ENCODE measurements around the gene PRELID3B. TPM values are rescaled to one million over a fixed set of nuclear protein-coding genes. Genes with fewer than 3 reads are reported as not detected.

PRELID3B gene
- total and polyA plus RNA-seq, 10 of the 15 experiments (the other 5 are each of a cell fraction or from before 2014, with no cell fraction given), result 72.5 to 151 (median 124) TPM

DNA sequence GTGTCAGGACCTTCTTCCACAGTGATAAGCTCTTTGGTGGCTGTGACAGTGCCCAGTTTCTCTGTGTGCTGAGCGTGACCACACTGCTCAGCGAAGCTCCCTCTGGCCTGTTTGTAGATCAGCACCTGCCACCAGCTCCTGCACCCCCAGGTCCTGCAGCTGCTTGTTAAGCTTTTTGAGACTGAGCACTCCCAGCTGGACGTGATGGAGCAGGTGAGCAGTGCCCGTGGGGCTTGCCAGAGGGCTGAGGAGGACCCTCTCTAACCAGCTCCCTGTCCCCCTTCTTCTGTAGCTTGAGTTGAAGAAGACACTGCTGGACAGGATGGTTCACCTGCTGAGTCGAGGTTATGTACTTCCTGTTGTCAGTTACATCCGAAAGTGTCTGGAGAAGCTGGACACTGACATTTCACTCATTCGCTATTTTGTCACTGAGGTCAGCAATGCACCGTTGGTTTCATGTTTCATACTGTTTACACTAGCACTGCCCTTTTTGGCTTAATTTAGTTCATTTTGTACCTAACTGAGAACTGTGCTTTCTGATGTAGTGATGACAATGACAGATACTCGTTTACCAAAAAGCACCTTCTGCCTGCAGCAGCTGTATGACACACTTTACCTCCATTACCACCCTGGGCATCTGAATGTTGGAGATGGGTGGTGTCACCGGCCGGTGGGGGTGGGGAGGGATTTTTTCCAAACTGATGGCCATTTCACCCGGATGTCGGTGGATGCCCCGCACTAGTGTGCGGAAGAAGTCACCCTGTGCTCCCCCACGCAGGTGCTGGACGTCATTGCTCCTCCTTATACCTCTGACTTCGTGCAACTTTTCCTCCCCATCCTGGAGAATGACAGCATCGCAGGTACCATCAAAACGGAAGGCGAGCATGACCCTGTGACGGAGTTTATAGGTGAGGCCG lies 49.0 kb downstream of the PRELID3B start (continued):
- TF ChIP-seq MYB (IDR thresholded peaks at IDR 0.05; ENCODE audit: borderline replicate concordance, low read depth, low read length), result no peak
- 0 out of 2 replicates have a peak, but pooled peaks have one; percentile 8 for TF ChIP-seq TARDBP (IDR thresholded peaks at IDR 0.05; ENCODE audit: borderline replicate concordance)
- TF ChIP-seq ZNF274 (IDR thresholded peaks at IDR 0.05; ENCODE audit: insufficient read depth, insufficient read length), result no peak
- TF ChIP-seq JUNB (IDR thresholded peaks at IDR 0.05), result no peak
- peak; percentile 40; the same call in 1 of the 2 replicates for TF ChIP-seq PML (IDR thresholded peaks at IDR 0.05; ENCODE audit: low read length)
- TF ChIP-seq POLR2AphosphoS5 (IDR thresholded peaks at IDR 0.05; ENCODE audit: low read length), result 0 out of 2 replicates have a peak, but pooled peaks have one; percentile 50
- TF ChIP-seq ETV6 (conservative IDR thresholded peaks at IDR 0.05 in 1 of 2, IDR thresholded peaks at IDR 0.05 in 1 of 2; ENCODE audit: borderline replicate concordance in 1 of 2, low read depth in 1 of 2), result no peak
- TF ChIP-seq NFXL1 (IDR thresholded peaks at IDR 0.05; ENCODE audit: borderline replicate concordance), result no peak
- TF ChIP-seq, protein P1, sequence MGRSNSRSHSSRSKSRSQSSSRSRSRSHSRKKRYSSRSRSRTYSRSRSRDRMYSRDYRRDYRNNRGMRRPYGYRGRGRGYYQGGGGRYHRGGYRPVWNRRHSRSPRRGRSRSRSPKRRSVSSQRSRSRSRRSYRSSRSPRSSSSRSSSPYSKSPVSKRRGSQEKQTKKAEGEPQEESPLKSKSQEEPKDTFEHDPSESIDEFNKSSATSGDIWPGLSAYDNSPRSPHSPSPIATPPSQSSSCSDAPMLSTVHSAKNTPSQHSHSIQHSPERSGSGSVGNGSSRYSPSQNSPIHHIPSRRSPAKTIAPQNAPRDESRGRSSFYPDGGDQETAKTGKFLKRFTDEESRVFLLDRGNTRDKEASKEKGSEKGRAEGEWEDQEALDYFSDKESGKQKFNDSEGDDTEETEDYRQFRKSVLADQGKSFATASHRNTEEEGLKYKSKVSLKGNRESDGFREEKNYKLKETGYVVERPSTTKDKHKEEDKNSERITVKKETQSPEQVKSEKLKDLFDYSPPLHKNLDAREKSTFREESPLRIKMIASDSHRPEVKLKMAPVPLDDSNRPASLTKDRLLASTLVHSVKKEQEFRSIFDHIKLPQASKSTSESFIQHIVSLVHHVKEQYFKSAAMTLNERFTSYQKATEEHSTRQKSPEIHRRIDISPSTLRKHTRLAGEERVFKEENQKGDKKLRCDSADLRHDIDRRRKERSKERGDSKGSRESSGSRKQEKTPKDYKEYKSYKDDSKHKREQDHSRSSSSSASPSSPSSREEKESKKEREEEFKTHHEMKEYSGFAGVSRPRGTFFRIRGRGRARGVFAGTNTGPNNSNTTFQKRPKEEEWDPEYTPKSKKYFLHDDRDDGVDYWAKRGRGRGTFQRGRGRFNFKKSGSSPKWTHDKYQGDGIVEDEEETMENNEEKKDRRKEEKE (IDR thresholded peaks at IDR 0.05), result no peak
- no peak for TF ChIP-seq RBBP5 (conservative IDR thresholded peaks at IDR 0.05)
- no peak for TF ChIP-seq CHD1 (IDR thresholded peaks at IDR 0.05; ENCODE audit: low read depth, low read length)
- TF ChIP-seq, protein P2, sequence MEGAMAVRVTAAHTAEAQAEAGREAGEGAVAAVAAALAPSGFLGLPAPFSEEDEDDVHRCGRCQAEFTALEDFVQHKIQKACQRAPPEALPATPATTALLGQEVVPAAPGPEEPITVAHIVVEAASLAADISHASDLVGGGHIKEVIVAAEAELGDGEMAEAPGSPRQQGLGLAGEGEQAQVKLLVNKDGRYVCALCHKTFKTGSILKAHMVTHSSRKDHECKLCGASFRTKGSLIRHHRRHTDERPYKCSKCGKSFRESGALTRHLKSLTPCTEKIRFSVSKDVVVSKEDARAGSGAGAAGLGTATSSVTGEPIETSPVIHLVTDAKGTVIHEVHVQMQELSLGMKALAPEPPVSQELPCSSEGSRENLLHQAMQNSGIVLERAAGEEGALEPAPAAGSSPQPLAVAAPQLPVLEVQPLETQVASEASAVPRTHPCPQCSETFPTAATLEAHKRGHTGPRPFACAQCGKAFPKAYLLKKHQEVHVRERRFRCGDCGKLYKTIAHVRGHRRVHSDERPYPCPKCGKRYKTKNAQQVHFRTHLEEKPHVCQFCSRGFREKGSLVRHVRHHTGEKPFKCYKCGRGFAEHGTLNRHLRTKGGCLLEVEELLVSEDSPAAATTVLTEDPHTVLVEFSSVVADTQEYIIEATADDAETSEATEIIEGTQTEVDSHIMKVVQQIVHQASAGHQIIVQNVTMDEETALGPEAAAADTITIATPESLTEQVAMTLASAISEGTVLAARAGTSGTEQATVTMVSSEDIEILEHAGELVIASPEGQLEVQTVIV (IDR thresholded peaks at IDR 0.05; ENCODE audit: borderline replicate concordance, partially characterized antibody), result no peak
- TF ChIP-seq HDAC6 (IDR thresholded peaks at IDR 0.05; ENCODE audit: unreplicated experiment), result no peak
- TF ChIP-seq, protein P3, sequence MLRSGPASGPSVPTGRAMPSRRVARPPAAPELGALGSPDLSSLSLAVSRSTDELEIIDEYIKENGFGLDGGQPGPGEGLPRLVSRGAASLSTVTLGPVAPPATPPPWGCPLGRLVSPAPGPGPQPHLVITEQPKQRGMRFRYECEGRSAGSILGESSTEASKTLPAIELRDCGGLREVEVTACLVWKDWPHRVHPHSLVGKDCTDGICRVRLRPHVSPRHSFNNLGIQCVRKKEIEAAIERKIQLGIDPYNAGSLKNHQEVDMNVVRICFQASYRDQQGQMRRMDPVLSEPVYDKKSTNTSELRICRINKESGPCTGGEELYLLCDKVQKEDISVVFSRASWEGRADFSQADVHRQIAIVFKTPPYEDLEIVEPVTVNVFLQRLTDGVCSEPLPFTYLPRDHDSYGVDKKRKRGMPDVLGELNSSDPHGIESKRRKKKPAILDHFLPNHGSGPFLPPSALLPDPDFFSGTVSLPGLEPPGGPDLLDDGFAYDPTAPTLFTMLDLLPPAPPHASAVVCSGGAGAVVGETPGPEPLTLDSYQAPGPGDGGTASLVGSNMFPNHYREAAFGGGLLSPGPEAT (IDR thresholded peaks at IDR 0.05; ENCODE audit: low read depth), result no peak
- TF ChIP-seq NR2C1 (IDR thresholded peaks at IDR 0.05), result no peak
- TF ChIP-seq RELA (IDR thresholded peaks at IDR 0.05; ENCODE audit: borderline replicate concordance, partially characterized antibody), result no peak
- TF ChIP-seq YY1 (IDR thresholded peaks at IDR 0.05; ENCODE audit: low read depth, low read length), result no peak
- TF ChIP-seq, protein P4, sequence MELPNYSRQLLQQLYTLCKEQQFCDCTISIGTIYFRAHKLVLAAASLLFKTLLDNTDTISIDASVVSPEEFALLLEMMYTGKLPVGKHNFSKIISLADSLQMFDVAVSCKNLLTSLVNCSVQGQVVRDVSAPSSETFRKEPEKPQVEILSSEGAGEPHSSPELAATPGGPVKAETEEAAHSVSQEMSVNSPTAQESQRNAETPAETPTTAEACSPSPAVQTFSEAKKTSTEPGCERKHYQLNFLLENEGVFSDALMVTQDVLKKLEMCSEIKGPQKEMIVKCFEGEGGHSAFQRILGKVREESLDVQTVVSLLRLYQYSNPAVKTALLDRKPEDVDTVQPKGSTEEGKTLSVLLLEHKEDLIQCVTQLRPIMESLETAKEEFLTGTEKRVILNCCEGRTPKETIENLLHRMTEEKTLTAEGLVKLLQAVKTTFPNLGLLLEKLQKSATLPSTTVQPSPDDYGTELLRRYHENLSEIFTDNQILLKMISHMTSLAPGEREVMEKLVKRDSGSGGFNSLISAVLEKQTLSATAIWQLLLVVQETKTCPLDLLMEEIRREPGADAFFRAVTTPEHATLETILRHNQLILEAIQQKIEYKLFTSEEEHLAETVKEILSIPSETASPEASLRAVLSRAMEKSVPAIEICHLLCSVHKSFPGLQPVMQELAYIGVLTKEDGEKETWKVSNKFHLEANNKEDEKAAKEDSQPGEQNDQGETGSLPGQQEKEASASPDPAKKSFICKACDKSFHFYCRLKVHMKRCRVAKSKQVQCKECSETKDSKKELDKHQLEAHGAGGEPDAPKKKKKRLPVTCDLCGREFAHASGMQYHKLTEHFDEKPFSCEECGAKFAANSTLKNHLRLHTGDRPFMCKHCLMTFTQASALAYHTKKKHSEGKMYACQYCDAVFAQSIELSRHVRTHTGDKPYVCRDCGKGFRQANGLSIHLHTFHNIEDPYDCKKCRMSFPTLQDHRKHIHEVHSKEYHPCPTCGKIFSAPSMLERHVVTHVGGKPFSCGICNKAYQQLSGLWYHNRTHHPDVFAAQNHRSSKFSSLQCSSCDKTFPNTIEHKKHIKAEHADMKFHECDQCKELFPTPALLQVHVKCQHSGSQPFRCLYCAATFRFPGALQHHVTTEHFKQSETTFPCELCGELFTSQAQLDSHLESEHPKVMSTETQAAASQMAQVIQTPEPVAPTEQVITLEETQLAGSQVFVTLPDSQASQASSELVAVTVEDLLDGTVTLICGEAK (IDR thresholded peaks at IDR 0.05; ENCODE audit: borderline replicate concordance), result no peak
